Measurements from ENCODE around the gene HRC.

HRC gene

DNA sequence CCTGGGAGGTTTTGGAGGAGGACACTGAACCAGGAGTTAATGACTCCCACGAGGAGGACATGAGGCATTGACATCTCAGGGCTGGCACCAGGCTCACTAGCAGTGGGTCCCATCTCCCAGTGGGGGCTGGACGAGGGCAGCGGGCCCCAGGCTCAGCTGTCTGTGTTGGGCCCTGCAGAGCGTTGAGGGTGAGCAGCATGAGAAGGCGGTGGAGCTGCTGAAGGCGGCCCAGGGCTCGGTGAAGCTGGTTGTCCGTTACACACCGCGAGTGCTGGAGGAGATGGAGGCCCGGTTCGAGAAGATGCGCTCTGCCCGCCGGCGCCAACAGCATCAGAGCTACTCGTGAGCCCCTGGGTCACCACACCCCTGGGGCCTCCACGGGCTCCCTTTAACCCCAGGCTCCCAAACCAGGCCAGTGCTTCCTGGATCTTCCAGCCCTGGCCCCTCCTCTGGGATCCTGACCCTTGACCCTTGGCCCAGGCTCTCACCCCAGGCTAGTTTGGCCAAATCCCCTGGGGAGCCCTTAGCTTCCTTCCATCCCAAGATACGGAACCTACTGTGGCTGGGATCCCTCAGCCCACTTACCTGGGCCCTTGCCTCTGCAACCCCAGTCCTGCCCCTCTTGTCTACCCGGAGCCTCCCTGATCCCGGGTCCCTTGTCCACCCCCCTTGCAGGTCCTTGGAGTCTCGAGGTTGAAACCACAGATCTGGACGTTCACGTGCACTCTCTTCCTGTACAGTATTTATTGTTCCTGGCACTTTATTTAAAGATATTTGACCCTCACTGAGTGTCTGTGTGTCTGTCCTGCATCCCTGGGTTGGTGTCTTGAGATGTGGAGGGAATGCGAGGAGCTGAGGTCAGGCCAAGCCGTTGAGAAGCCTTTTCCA is 37.3 kb downstream of the HRC start:
- no peak for DNase-seq (ENCODE audit: low read depth in 2 of 2, low spot score in 1 of 2)

DNA sequence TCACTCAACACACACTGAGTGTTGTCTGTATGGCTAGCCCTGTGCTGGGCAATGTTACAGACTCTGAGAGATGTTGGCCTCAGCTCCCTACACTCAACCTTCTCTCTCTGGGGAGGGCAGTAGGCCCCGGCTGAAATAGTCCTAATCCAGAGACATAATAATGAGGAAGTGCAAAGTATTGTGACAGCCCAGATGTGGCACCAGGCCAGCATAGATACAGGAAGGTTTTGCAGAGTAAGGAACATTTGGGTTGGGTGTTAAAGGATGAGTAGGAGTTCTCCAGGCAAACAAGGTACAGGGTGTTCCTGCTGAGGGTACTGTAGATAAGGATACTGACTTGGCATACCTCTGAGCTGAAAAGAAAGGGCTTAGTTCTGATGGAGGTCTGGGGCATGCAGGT is 38.7 kb downstream of the HRC start:
- DNase-seq (ENCODE audit: low read depth in 2 of 2, low spot score in 1 of 2), result no peak

DNA sequence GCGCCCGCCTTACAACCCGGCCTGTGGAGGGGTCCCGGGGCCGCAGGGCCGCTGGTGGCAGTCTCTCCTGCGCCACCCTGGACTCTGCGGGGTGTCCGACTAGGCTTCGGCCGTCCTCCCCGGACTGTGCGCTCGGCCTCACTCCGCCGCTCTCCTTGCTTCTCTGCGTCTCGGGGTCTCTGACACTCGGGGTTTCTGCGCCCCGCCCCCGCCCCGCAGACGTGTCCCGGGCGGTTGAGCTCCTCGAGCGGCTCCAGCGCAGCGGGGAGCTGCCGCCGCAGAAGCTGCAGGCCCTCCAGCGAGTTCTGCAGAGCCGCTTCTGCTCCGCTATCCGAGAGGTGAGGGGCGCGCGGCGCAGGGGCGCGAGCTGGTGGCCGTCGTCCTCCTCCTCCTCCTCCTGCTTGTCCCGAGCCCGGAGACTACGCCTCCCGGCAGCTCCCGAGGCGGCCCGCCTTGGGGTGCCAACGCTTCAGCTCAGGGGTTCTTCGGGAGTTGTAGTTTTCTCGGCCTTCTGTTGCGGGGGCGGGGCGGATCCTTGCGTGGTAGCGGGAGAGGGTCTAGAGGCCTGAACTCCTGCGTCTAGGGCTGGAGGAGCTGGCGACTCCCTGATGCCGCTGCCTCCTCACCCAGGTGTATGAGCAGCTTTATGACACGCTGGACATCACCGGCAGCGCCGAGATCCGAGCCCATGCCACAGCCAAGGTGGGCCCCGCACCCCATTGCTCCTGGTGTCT is 40.4 kb downstream of the HRC start:
- no peak for DNase-seq (ENCODE audit: low read depth in 2 of 2, low spot score in 1 of 2)

DNA sequence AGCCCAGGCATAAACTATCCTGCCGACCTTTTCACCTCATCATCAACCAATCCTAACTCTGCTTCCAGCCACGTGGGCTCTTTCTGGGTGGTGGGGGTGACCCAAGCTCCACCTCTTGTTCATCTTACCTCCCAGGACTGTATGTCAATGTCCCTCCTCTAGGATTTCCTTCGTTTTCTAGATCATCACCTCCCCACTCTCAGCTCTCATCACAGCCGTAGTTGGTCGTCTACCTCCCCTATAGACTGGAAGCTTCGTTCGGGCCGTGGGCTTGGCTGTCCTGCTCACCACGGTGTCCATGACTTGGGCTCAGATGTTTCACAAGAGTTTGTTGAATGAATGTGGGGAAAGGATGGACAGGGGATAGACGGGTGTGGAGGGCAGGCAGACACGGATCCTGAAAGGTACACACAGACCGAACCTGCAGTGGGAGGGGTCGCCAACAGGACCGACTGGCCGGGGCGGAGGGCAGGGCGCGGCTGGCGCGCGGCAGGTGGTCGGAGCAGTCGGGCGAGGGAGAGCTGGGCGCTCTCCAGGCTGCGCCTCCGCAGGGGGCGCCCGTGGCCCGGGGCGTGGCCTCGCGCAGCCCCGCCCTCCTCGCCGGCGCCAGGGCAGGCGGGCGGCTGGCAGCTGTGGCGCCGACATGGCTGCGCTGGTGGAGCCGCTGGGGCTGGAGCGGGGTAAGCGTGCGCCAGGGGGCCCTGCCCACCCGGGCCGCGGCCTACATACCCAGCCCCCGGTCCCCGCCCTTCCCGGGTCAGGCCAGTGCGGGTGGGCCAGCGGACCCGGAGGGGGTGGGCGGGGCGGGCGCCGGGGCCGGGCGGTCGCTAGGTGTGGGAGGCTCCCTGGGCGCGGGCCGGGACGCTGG is 41.2 kb downstream of the HRC start, which contains the start of gene LIN7B:
Gene LIN7B (plus strand): TSS at position 609 of the 868 bp plus-strand sequence. CDS start 35 bp downstream, at position 644.
- no peak for DNase-seq (ENCODE audit: low read depth in 2 of 2, low spot score in 1 of 2)

DNA sequence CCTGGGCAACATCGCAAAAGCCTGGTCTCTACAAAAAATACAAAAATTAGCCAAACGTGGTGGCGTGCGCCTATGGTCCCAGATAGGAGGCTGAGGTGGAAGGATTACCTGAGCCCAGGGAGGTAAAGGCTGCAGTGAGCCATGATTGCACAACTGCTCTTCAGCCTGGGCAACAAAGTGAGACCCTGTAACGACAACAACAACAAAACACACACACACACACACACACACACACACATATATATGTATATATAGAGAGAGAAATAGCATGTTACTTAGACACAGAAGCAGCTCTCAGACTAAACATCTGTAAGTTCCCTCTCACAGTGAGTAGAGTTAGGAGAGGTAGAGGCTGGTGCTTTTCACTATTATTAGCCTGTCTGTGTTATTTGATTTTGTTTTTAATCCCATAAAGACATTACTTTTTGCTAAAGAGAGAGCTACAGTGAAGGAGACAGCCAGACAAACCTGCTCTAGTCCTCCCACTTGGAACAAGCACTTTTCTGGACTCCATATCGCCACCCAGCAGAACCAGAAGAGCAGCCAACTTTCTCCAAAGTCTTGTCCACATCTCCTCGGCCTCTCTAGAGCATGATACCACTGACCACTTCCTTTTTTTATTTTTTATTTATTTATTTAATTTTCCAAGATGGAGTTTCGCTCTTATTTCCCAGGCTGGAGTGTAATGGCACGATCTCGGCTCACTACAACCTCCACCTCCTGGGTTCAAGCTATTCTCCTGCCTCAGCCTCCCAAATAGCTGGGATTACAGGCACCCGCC is 43.8 kb downstream of the HRC start:
- no peak for DNase-seq (ENCODE audit: low read depth in 2 of 2, low spot score in 1 of 2)

DNA sequence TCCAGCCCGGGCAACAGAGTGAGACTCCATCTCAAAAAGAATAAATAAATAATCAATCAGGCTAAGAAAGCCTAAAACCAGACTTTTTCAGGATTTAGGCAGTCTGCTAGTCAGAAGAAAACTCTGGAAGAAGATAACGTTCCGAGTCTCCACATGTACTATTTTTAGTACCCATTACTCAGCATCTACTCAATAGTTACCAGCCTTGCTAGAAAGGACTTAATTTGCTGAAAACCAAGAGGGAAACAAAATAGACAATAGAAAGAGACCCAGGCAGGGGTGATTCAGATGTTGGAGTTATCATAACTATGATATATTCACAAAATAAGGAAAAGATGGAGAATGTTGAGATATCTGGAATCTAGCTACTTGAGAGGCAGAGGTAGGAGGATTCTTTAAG is 44.6 kb downstream of the HRC start:
- DNase-seq (ENCODE audit: low read depth in 2 of 2, low spot score in 1 of 2), result no peak

DNA sequence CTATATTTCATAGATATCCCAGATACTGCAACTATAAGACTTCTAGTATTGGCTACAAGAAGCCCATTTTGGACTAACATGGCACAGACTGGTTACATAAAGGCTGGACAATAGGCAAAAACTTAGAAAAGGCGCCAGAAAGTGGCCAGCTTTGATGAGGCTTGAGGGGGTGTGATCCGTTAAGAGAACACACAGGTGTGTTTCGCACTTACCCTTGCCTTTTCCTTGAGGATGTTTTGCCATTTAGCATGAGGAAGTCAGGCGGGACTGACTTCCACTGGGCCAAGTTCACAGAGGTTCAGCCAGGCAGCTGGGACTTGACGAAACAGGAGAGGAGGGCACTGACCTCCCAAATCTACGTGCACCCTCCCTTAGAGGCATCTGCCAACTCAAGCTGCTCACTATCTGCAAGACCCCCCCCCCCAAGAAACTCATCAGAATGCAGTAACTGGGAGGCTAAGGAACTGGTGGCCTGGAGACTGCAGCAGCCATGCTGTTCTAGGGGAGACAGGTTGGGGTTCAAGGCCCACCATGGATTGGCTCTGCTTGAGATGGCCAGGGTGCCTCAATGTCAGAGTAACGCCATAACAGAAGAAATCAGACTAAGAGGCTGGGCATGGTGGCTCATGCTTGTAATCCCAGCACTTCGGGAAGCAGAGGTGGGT is 45.5 kb downstream of the HRC start:
- no peak for DNase-seq (ENCODE audit: low read depth in 2 of 2, low spot score in 1 of 2)

DNA sequence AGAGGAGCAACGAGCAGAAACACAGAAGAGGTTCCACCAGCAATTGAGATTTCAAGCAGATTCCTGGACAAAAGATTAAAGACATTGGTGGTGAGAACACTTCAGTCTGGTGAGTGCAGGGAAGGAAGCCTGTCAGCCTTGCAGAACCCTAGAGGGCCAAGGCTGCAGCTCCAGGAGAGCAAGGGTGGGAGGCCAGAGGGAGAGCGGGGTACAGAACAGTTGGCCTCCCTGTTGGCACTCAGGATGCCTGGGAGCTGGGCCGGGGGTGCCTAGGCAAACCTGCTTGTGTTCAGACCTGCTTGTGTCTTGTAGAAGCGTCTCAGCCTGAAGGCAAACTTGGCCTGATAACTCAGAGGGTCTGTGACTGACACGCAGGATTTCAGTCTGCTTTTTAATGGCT is 46.1 kb downstream of the HRC start:
- no peak for DNase-seq (ENCODE audit: low read depth in 2 of 2, low spot score in 1 of 2)

DNA sequence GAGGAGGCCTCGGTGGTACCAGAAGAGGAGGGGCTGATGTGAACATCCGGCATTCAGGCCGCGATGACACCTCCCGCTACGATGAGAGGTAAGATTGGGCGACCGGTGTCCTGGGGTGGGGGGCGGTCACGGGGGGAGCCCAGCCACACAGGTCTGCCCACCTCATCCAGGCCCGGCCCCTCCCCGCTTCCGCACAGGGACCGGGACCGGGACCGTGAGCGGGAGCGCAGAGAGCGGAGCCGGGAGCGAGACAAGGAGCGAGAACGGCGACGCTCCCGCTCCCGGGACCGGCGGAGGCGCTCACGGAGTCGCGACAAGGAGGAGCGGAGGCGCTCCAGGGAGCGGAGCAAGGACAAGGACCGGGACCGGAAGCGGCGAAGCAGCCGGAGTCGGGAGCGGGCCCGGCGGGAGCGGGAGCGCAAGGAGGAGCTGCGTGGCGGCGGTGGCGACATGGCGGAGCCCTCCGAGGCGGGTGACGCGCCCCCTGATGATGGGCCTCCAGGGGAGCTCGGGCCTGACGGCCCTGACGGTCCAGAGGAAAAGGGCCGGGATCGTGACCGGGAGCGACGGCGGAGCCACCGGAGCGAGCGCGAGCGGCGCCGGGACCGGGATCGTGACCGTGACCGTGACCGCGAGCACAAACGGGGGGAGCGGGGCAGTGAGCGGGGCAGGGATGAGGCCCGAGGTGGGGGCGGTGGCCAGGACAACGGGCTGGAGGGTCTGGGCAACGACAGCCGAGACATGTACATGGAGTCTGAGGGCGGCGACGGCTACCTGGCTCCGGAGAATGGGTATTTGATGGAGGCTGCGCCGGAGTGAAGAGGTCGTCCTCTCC is 47.4 kb downstream of the HRC start:
- no peak for DNase-seq (ENCODE audit: low read depth in 2 of 2, low spot score in 1 of 2)

DNA sequence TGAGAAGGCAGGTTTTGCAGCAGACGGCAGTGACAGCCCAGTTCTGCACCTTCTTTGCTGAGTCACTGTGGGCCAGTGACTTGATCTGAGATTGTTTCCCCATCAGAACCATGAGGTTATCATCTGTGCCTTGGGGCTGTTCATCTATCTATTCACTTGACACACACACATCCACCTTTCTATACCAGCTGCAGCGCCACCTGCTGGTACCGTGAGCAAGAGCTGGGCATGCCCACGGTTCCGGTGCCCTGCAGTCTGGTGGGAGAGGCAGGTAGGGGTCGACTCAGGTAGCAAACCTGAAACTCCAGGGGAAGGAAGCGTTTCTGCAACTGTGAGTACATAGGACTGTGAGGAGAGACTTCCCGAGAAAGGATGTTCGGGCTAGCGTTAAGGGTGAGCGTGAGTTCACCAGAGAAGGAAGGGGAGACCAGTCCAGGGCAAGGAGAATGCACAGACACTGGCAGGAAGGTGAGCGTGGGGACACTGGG is 48.5 kb downstream of the HRC start:
- DNase-seq (ENCODE audit: low read depth in 2 of 2, low spot score in 1 of 2), result peak; percentile 35 to 37

DNA sequence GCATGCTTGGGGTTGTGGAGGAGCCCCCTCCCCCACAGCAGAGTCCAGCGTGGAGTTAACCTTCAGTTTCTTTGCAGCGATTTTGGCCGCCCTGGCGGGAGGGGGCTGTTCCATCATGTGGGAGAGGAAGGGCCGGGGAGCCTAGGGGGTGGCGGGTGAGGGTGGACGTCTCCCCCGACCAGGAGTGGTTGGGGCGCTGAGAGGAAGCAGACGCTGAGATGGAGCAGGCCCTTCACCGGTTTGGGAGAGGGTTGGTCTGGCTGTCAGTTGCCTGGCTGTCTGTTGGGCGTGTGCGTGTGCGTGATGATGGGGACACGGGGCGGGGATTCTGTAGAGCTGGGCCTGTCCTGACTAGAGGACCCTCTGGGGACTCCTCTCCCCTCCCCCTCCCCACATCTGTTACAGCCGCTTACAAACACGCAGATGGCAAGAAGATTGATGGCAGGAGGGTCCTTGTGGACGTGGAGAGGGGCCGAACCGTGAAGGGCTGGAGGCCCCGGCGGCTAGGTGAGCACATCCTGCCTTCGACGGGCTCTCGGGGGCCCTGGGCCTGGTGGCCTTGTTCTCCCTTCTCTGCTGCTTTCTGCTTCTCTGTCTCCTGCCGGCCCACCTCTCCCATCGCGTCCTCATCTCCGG is 50.8 kb downstream of the HRC start:
- no peak for DNase-seq (ENCODE audit: low read depth in 2 of 2, low spot score in 1 of 2)

DNA sequence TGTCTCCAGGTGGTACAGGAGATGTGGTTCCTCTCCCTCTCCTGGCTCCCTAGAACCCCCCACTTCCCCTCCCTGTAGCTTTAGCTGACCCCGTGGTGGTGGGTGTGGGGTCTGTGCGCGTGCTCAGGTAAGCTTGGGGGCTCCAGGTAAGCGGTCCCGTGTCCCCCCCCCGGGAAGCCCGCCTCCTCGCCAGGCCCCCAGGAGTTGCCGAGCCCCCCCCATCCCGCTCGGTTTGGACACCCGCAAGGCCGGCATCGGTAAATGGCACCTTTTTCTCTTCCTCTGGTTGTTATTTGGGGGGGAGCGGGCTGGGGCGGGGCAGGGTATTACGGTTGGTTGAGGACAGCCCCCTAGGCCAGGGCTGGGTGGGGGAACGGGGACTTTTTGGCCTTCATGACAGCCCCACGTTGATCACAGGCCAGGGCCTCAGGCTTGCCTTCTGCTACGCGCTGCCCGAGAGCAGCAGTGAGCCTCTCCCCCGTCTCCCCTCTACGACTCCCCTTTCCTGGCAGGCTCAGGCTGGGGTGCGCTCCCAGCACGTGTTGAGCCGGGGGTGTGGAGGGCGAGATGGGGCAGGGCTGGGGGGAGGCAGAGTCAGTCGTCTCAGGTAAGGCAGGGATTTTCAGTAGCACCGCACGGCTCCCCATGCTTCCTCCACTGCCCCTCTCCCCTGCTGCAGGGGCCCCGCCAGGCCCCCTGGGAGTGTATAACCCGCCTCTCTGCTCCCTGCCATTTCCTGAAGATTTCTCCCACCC is 51.7 kb downstream of the HRC start:
- no peak for DNase-seq (ENCODE audit: low read depth in 2 of 2, low spot score in 1 of 2)

DNA sequence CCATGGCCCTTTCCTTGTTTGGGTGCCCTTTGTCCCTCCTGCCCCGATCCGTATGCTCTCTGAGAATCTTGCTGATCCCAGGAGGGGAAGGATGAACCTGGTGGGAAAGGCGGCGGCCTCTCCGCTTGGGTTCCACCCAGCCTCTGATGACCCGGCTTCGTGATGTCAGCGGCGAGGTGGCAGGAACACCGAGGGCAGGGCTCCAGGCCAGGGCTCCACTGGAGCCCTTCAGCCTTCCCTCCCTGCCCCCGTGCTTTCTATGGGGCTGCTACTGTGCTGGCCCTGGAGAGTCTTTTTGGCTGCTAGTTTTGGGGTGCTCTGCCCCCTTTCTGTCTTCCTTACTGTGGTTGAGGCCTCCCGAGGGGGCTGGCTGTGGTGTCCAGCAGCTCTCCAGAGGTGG is 52.9 kb downstream of the HRC start:
- no peak for DNase-seq (ENCODE audit: low read depth in 2 of 2, low spot score in 1 of 2)
